ENCODE measurements around the gene C3orf18.

C3orf18 gene

GRCh38 chr3:50510325-50510724 lies 57.2 kb downstream of the C3orf18 start:
- Histone ChIP-seq H3K27me3 (ENCODE audit: insufficient read depth, low read length) (peaks cover under 1% of the 10 kb centered on the region), H3K4me3 (ENCODE audit: low read length) (no peak overlapping the region), H3K9ac (ENCODE audit: low read depth, low read length) (no peak overlapping the region), H3K9me3 (ENCODE audit: insufficient read depth, low read depth, low read length) (no peaks in the 10 kb centered on the region), H3K36me3 (ENCODE audit: insufficient read depth, low read depth, low read length) (no peaks in the 10 kb centered on the region), H3K27ac (ENCODE audit: low read length) (no peak overlapping the region), H3K4me1 (ENCODE audit: insufficient read depth, low read length) (peaks cover 3% of the 10 kb centered on the region)

- H3K9me3 ChIP-seq (ENCODE audit: insufficient read depth, low read depth, low read length) = no peaks in the 10 kb centered on the region
- no peaks in the 10 kb centered on the region; the same call in 1 of the 2 replicates for H3K4me1 ChIP-seq (ENCODE audit: insufficient read depth, low read length)
- no peaks in the 10 kb centered on the region for H3K36me3 ChIP-seq (ENCODE audit: insufficient read depth, low read depth, low read length)
- H3K4me3 ChIP-seq (ENCODE audit: low read length) = no peak overlapping the region
- no peak overlapping the region for H3K27ac ChIP-seq (ENCODE audit: low read length)
- no peak overlapping the region for H3K9ac ChIP-seq (ENCODE audit: low read depth, low read length)
- peaks cover 7% of the 10 kb centered on the region for H3K27me3 ChIP-seq (ENCODE audit: insufficient read depth, low read length)
These were observed 57.8 kb downstream of the C3orf18 start for GRCh38 chr3:50509715-50510114.

GRCh38 chr3:50508821-50509220 lies 58.7 kb downstream of the C3orf18 start:
- H3K27ac ChIP-seq (ENCODE audit: low read length) = no peak overlapping the region
- H3K27me3 ChIP-seq (ENCODE audit: insufficient read depth, low read length) = peaks cover 15% of the 10 kb centered on the region
- H3K9me3 ChIP-seq (ENCODE audit: insufficient read depth, low read depth, low read length) = no peaks in the 10 kb centered on the region
- H3K9ac ChIP-seq (ENCODE audit: low read depth, low read length) = no peak overlapping the region
- no peaks in the 10 kb centered on the region; the same call in 1 of the 2 replicates for H3K4me1 ChIP-seq (ENCODE audit: insufficient read depth, low read length)
- H3K4me3 ChIP-seq (ENCODE audit: low read length) = no peak overlapping the region
- no peaks in the 10 kb centered on the region for H3K36me3 ChIP-seq (ENCODE audit: insufficient read depth, low read depth, low read length)

All from iPS-20b (cell line).